NCI-H1417 (cell line): Measurements from ENCODE around the gene CD163.
"Not testable (repeated sequence)": the region's sequence is repeated elsewhere in the genome, so short reads cannot be mapped to it uniquely, and the experiment has no call there.

ENCODE experiments used
- DNase-seq, 3 experiments: peaks; one replicate each; lab custom pipeline; 2025; lab: John Stamatoyannopoulos, UW

The CD163 gene

GRCh38 chr12:7503686-7504415 lies at the start of gene CD163:
CD163 (minus strand) TSS chr12:7503777; CDS start chr12:7503690, 87 bp downstream.
- no peak for DNase-seq

- no peak for DNase-seq
Measured at GRCh38 chr12:7542813-7543212, 39.2 kb upstream of the CD163 start.

GRCh38 chr12:7542046-7542445 lies 38.5 kb upstream of the CD163 start:
- DNase-seq = no peak

- DNase-seq = no peak
Measured at GRCh38 chr12:7514416-7514815, 10.8 kb upstream of the CD163 start.

- DNase-seq = no peak
Measured at GRCh38 chr12:7512553-7512952, 9.0 kb upstream of the CD163 start.

- not testable (repeated sequence) for DNase-seq
Measured at GRCh38 chr12:7509793-7510470, 6.4 kb upstream of the CD163 start.

GRCh38 chr12:7502612-7503011 lies 965 bp downstream of the CD163 start:
- no peak for DNase-seq

- no peak for DNase-seq
Measured at GRCh38 chr12:7501031-7501588, 2.5 kb downstream of the CD163 start.

- no peak for DNase-seq
Measured at GRCh38 chr12:7499636-7500035, 3.9 kb downstream of the CD163 start.

- no peak for DNase-seq
Measured at GRCh38 chr12:7498809-7499208, 4.8 kb downstream of the CD163 start.

- DNase-seq = no peak
Measured at GRCh38 chr12:7497661-7498060, 5.9 kb downstream of the CD163 start.

GRCh38 chr12:7496451-7496850 lies 7.1 kb downstream of the CD163 start:
- DNase-seq = no peak

- DNase-seq = no peak
Measured at GRCh38 chr12:7495136-7495535, 8.4 kb downstream of the CD163 start.

- DNase-seq = no peak
Measured at GRCh38 chr12:7493006-7493405, 10.6 kb downstream of the CD163 start.

- DNase-seq = no peak
Measured at GRCh38 chr12:7486512-7486911, 17.1 kb downstream of the CD163 start.

GRCh38 chr12:7485095-7485494 lies 18.5 kb downstream of the CD163 start:
- DNase-seq = no peak

- no peak for DNase-seq
Measured at GRCh38 chr12:7483343-7483742, 20.2 kb downstream of the CD163 start.

- no peak for DNase-seq
Measured at GRCh38 chr12:7479771-7480170, 23.8 kb downstream of the CD163 start.

GRCh38 chr12:7472060-7472459 lies 31.5 kb downstream of the CD163 start:
- no peak for DNase-seq

GRCh38 chr12:7460375-7461259 lies 43.0 kb downstream of the CD163 start:
- DNase-seq = peak; percentile 1 to 70 (median 47)

- DNase-seq = no peak
Measured at GRCh38 chr12:7459973-7460372, 43.6 kb downstream of the CD163 start.

GRCh38 chr12:7451756-7452155 lies 51.8 kb downstream of the CD163 start:
- no peak for DNase-seq
